Heart right ventricle (tissue), 16 donors: ENCODE results near the gene TMEM132A. TPM values are rescaled to one million over a fixed set of nuclear protein-coding genes. Genes with fewer than 3 reads are reported as not detected.

Source experiments
- ATAC-seq, 8 donors: fragments of 200-7000 bp; cut with Tn5 transposase; one replicate each; pipeline ENCODE4 v1.9.1; 2020; ENCODE audit warnings: mild to moderate bottlenecking in 8 of 8, moderate library complexity in 8 of 8, moderate number of reproducible peaks in 1 of 8
- DNase-seq, 2 donors: peaks; one replicate each; pipeline ENCODE4 v3.0.0-alpha.2; 2020
- H3K27ac ChIP-seq, 10 donors: fragments of 200-600 bp; sonication (generic) in 2 of 10; one replicate each; pipeline versions ENCODE4 v1.5.0 to v1.8.0; 2020 to 2022; ENCODE audit warnings: mild to moderate bottlenecking in 3 of 10
- H3K27me3 ChIP-seq, 7 donors: fragments of 200-600 bp; one replicate each; pipeline ENCODE4 v1.8.0; 2021 to 2022; ENCODE audit warnings: mild to moderate bottlenecking in 2 of 7
- H3K36me3 ChIP-seq, 9 donors: fragments of 200-600 bp; sonication (generic) in 1 of 9; one replicate each; pipeline versions ENCODE4 v1.5.0 to v1.8.0; 2020 to 2022; ENCODE audit warnings: mild to moderate bottlenecking in 2 of 9
- H3K4me1 ChIP-seq, 9 donors: fragments of 200-600 bp; sonication (generic) in 1 of 9; one replicate each; pipeline versions ENCODE4 v1.5.0 to v1.8.0; 2020 to 2022; ENCODE audit warnings: mild to moderate bottlenecking in 4 of 9
- H3K4me3 ChIP-seq, 10 donors: fragments of 200-600 bp; sonication (generic) in 2 of 10; one replicate each; pipeline versions ENCODE4 v1.5.0 to v1.8.0; 2020 to 2022; ENCODE audit warnings: mild to moderate bottlenecking in 7 of 10, moderate library complexity in 2 of 10
- H3K9me3 ChIP-seq, 11 donors: fragments of 200-600 bp in 10 of 11; sonication (generic) in 2 of 11; one replicate each; pipeline versions ENCODE4 v1.5.0 to v1.8.0; 2013 to 2022; ENCODE audit warnings: mild to moderate bottlenecking in 2 of 11, control low read depth in 1 of 11, moderate library complexity in 1 of 11
- WGBS, 2 donors: extraction: QIAGEN DNeasy Blood & Tissue Kit; methylation state at CpG; one replicate each; pipeline ENCODE4 v1.1.7; 2013; ENCODE audit warnings: inconsistent platforms in 1 of 2; 5-methylcytosine and 5-hydroxymethylcytosine counted together
- intact Hi-C, 10 donors: fragments of 100-400 bp; cut with DNase I; formaldehyde crosslinking; loops; one replicate each; pipeline versions ENCODE4 v1.11.1 to v1.14.2; 2022
- polyA plus RNA-seq, 2 donors: library from polyadenylated mRNA; stranded (reverse); fragments of 200-250 nt; gene quantifications; one replicate each; pipeline ENCODE4 v1.2.3, GENCODE V29; 2013
- total RNA-seq, 10 donors: library from RNA; stranded (reverse); fragmentation: NEBNext Ultra II Directional in 3 of 10; extraction: Animal tissue kit (Norgen Biotek cat#: 25700) in 3 of 10; gene quantifications; one replicate each; pipeline versions ENCODE4 v1.2.1 to v1.2.4, GENCODE V29; 2021 to 2023
- TF ChIP-seq, protein P1 (sequence below), 9 donors: fragments of 200-600 bp; sonication (generic) in 2 of 9; IDR thresholded peaks; one replicate each; pipeline versions ENCODE4 v1.5.0 to v1.8.0; 2021 to 2022; ENCODE audit warnings: antibody characterized with exemption in 9 of 9, mild to moderate bottlenecking in 5 of 9, moderate library complexity in 1 of 9
- donor health status: Arrhythmogenic right ventricular cardiomyopathy.
- donor health status: ischemic (EF 13 %, LVEDD 7.1; RV severe dilation, severe dysfunction).
- donor health status: healthy with polysubstance abuse.
- donor health status: DM: no; HTN: yes; CAD: no.
- donor health status: DM: no; HTN: no; CAD: no.
- donor health status: ischemic (EF 25% LVEDD 6.9; RV normal size, moderate dysfunction).
- donor health status: ischemic (EF 25% LVEDD 5.7; RV mildly dilated, moderate dysfunction).
- donor health status: healthy.
- donor health status: DM: yes; HTN: yes; CAD: no.
- donor health status: Ischemic cardiomyopathy.
- donor health status: ischemic (EF 35%, LVEDD 5.7; RV mildly dilated, moderate dysfunction).
- donor health status: nonischemic (EF 11% LVEDD 7.7; RV severe dilation, severe dysfunction).
- donor health status: DM: yes; HTN: yes; CAD: no.
- donor health status: PGD.
- donor health status: ischemic (EF 29% LVEDD 5.4; RV normal size, mild dysfunction).
- donor health status: nonischemic (EF 23%, LVEDD 6.1; RV moderate dilation, normal function).

The TMEM132A gene
- total and polyA plus RNA-seq, 12 donors = 3.7 to 16.4 (median 7.4) TPM

GRCh38 chr11:60928563-60929001, 4.3 kb downstream of the TMEM132A start:
- intact Hi-C loops = no loop called here

GRCh38 chr11:60929764-60930163, 5.5 kb downstream of the TMEM132A start:
- WGBS, 2 donors = 87 to 89% methylated on average over 4 of the region's 4 CpGs
- no peak for ATAC-seq
- DNase-seq = no peak

More at GRCh38 chr11:60928563-60929001, 4.3 kb downstream of the TMEM132A start:
- DNase-seq = no peak
- Histone ChIP-seq H3K36me3 (peaks cover 0 to 25% (median 0%) of the 10 kb centered on the region in 9 donors), H3K27ac (no peak overlapping the region), H3K4me1 (peaks cover 4 to 24% (median 21%) of the 10 kb centered on the region in 9 donors), H3K4me3 (no peak overlapping the region), H3K27me3 (peaks cover 0 to 42% (median 12%) of the 10 kb centered on the region in 7 donors), H3K9me3 (no peaks in the 10 kb centered on the region)
- TF ChIP-seq, protein P1, sequence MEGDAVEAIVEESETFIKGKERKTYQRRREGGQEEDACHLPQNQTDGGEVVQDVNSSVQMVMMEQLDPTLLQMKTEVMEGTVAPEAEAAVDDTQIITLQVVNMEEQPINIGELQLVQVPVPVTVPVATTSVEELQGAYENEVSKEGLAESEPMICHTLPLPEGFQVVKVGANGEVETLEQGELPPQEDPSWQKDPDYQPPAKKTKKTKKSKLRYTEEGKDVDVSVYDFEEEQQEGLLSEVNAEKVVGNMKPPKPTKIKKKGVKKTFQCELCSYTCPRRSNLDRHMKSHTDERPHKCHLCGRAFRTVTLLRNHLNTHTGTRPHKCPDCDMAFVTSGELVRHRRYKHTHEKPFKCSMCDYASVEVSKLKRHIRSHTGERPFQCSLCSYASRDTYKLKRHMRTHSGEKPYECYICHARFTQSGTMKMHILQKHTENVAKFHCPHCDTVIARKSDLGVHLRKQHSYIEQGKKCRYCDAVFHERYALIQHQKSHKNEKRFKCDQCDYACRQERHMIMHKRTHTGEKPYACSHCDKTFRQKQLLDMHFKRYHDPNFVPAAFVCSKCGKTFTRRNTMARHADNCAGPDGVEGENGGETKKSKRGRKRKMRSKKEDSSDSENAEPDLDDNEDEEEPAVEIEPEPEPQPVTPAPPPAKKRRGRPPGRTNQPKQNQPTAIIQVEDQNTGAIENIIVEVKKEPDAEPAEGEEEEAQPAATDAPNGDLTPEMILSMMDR (IDR thresholded peaks at IDR 0.05) = no peak
- no peak for ATAC-seq
- WGBS, 2 donors = 95% methylated on average over 20 of the region's 20 CpGs

GRCh38 chr11:60930394-60930793, 6.1 kb downstream of the TMEM132A start:
- intact Hi-C loops = no loop called here
- WGBS, 2 donors = 91 to 99% methylated on average over 4 of the region's 4 CpGs
- DNase-seq (no peak), ATAC-seq (no peak)
- Histone ChIP-seq H3K9me3 (no peaks in the 10 kb centered on the region), H3K27ac (no peak overlapping the region), H3K4me1 (peaks cover 0 to 8% (median 6%) of the 10 kb centered on the region in 9 donors), H3K27me3 (peaks cover 0 to 24% (median 4%) of the 10 kb centered on the region in 7 donors), H3K4me3 (no peak overlapping the region), H3K36me3 (peaks cover 0 to 25% (median 0%) of the 10 kb centered on the region in 9 donors)
- TF ChIP-seq, protein P1 (IDR thresholded peaks at IDR 0.05) = no peak

More at GRCh38 chr11:60929764-60930163, 5.5 kb downstream of the TMEM132A start:
- peaks cover 0 to 30% (median 9%) of the 10 kb centered on the region in 7 donors for H3K27me3 ChIP-seq
- no peak overlapping the region for H3K27ac ChIP-seq
- peaks cover 0 to 14% (median 12%) of the 10 kb centered on the region in 9 donors for H3K4me1 ChIP-seq
- H3K9me3 ChIP-seq = no peaks in the 10 kb centered on the region
- peaks cover 0 to 25% (median 0%) of the 10 kb centered on the region in 9 donors for H3K36me3 ChIP-seq
- no peak overlapping the region for H3K4me3 ChIP-seq
- intact Hi-C loops = no loop called here
- TF ChIP-seq, protein P1 (IDR thresholded peaks at IDR 0.05) = no peak

GRCh38 chr11:60931917-60932316, 7.7 kb downstream of the TMEM132A start:
- DNase-seq (no peak), ATAC-seq (no peak)
- H3K4me3 ChIP-seq = no peak overlapping the region
- no peak overlapping the region for H3K27ac ChIP-seq
- peaks cover 0 to 11% (median 7%) of the 10 kb centered on the region in 9 donors for H3K4me1 ChIP-seq
- peaks cover 0 to 34% (median 0%) of the 10 kb centered on the region in 9 donors for H3K36me3 ChIP-seq
- WGBS, 2 donors = 86 to 93% methylated on average over 9 of the region's 9 CpGs
- H3K27me3 ChIP-seq = peaks cover 0 to 9% (median 0%) of the 10 kb centered on the region in 7 donors
- TF ChIP-seq, protein P1 (IDR thresholded peaks at IDR 0.05) = no peak
- no peaks in the 10 kb centered on the region for H3K9me3 ChIP-seq
- intact Hi-C loops = no loop called here
